IMR-90 (cell line): ENCODE measurements around the gene GRB2. TPM values are rescaled to one million over a fixed set of nuclear protein-coding genes. Genes with fewer than 3 reads are reported as not detected.
"Not testable (repeated sequence)": the region's sequence is repeated elsewhere in the genome, so short reads cannot be mapped to it uniquely, and the experiment has no call there.

ENCODE experiments used
- ATAC-seq: fragments of 200-7000 bp; cut with Tn5 transposase; 2 replicates; pipeline ENCODE4 v1.9.1; 2020; ENCODE audit warnings: low read depth, mild to moderate bottlenecking, moderate library complexity
- BruUV-seq: library from RNA; stranded (reverse); fragments of 400-500 nt; replicated peaks from 2 replicates; lab custom pipeline; 2021; lab: Mats Ljungman, UMichigan
- CTCF ChIA-PET: fragments of 300-600 bp; formaldehyde crosslinking; extraction: SDS; loops from one replicate; lab custom pipeline; 2021; ENCODE audit warnings: antibody characterized with exemption; lab: Yijun Ruan, JAX
- POLR2A ChIA-PET: fragments of 300-600 bp; sonication (Branson Sonifier 250); formaldehyde crosslinking; loops from one replicate; lab custom pipeline; 2022; ENCODE audit warnings: antibody characterized with exemption; ENCODE audit not compliant: unreplicated experiment; lab: Charles Lee
- DNase-seq: peaks from one replicate; pipeline ENCODE4 v3.0.0; 2013
- H2AFZ ChIP-seq: replicated peaks from 2 replicates; pipeline ENCODE3; 2013; ENCODE audit warnings: low read length, mild to moderate bottlenecking; ENCODE audit not compliant: poor library complexity
- H2AK5ac ChIP-seq: 2 replicates; pipeline ENCODE4 v1.6.1; 2013; ENCODE audit warnings: low read depth, low read length, inconsistent platforms
- H2AK9ac ChIP-seq: replicated peaks from 2 replicates; pipeline ENCODE3; 2013; ENCODE audit warnings: mild to moderate bottlenecking, low read depth, low read length, moderate library complexity; ENCODE audit not compliant: poor library complexity
- H2BK120ac ChIP-seq: 2 replicates; pipeline ENCODE4 v1.6.1; 2013; ENCODE audit warnings: low read depth, low read length, inconsistent platforms
- H2BK15ac ChIP-seq: 3 replicates; pipeline ENCODE4 v1.6.1; 2013; ENCODE audit warnings: low read depth, low read length, inconsistent platforms
- H2BK20ac ChIP-seq: 2 replicates; pipeline ENCODE4 v1.6.1; 2013; ENCODE audit warnings: low read depth, mild to moderate bottlenecking, inconsistent platforms, low read length, moderate library complexity
- H2BK5ac ChIP-seq: 2 replicates; pipeline ENCODE4 v1.6.1; 2013; ENCODE audit warnings: mild to moderate bottlenecking, low read depth, low read length, inconsistent platforms; ENCODE audit not compliant: poor library complexity, severe bottlenecking
- H3K14ac ChIP-seq: replicated peaks from 2 replicates; pipeline ENCODE4 v1.6.1; 2013; ENCODE audit warnings: low read depth, low read length, inconsistent platforms
- H3K18ac ChIP-seq: 2 replicates; pipeline ENCODE4 v1.6.1; 2013; ENCODE audit warnings: low read depth, low read length, control low read depth
- H3K23ac ChIP-seq: 2 replicates; pipeline ENCODE4 v1.6.1; 2013; ENCODE audit warnings: low read depth, low read length, inconsistent platforms
- H3K27ac ChIP-seq: 2 replicates; pipeline ENCODE4 v1.5.1; 2013; ENCODE audit warnings: mild to moderate bottlenecking, control low read depth, low read length; ENCODE audit not compliant: insufficient read depth
- H3K27me3 ChIP-seq: 2 replicates; pipeline ENCODE4 v1.6.1; 2013; ENCODE audit warnings: low read length; ENCODE audit not compliant: control insufficient read depth, insufficient read depth
- H3K36me3 ChIP-seq: 2 replicates; pipeline ENCODE4 v1.6.1; 2013; ENCODE audit warnings: low read length, mixed read lengths; ENCODE audit not compliant: control insufficient read depth, insufficient read depth
- H3K4ac ChIP-seq: 2 replicates; pipeline ENCODE4 v1.6.1; 2013; ENCODE audit warnings: low read depth, low read length, inconsistent platforms
- H3K4me1 ChIP-seq: 2 replicates; pipeline ENCODE4 v1.6.1; 2013; ENCODE audit warnings: low read length, mixed read lengths; ENCODE audit not compliant: control insufficient read depth, insufficient read depth
- H3K4me2 ChIP-seq: 2 replicates; pipeline ENCODE4 v1.6.1; 2013; ENCODE audit warnings: low read depth, mild to moderate bottlenecking, control low read depth, low read length, moderate library complexity
- H3K4me3 ChIP-seq: 2 replicates; pipeline ENCODE4 v1.5.1; 2013; ENCODE audit warnings: low read depth, mild to moderate bottlenecking, control low read depth, low read length, moderate library complexity; ENCODE audit not compliant: insufficient read depth
- H3K56ac ChIP-seq: 2 replicates; pipeline ENCODE4 v1.6.1; 2013; ENCODE audit warnings: low read length, inconsistent platforms; ENCODE audit not compliant: insufficient read depth; ENCODE audit errors: extremely low read depth
- H3K79me1 ChIP-seq, 2 experiments: 2 replicates each; pipeline ENCODE4 v1.6.1; 2013; ENCODE audit warnings: low read length in 2 of 2, inconsistent platforms in 1 of 2, low read depth in 1 of 2
- H3K9ac ChIP-seq: 2 replicates; pipeline ENCODE4 v1.6.1; 2013; ENCODE audit warnings: low read depth, low read length, control low read depth
- H3K9me1 ChIP-seq: 2 replicates; pipeline ENCODE4 v1.6.1; 2013; ENCODE audit warnings: low read length, inconsistent platforms; ENCODE audit not compliant: insufficient read depth
- H3K9me3 ChIP-seq: 2 replicates; pipeline ENCODE4 v1.6.1; 2013; ENCODE audit warnings: low read length; ENCODE audit not compliant: control insufficient read depth, insufficient read depth
- H4K20me1 ChIP-seq: 2 replicates; pipeline ENCODE4 v1.6.1; 2013; ENCODE audit warnings: low read length, inconsistent platforms; ENCODE audit not compliant: insufficient read depth
- H4K5ac ChIP-seq: 2 replicates; pipeline ENCODE4 v1.6.1; 2013; ENCODE audit warnings: mild to moderate bottlenecking, low read depth, low read length, control low read depth
- H4K8ac ChIP-seq, 2 experiments: 2 replicates each; pipeline ENCODE4 v1.6.1; 2013; ENCODE audit warnings: low read depth in 2 of 2, low read length in 2 of 2, control low read depth in 1 of 2, inconsistent platforms in 1 of 2
- H4K91ac ChIP-seq: 2 replicates; pipeline ENCODE4 v1.6.1; 2013; ENCODE audit warnings: low read depth, low read length, inconsistent platforms; ENCODE audit not compliant: insufficient read depth
- MAFK ChIP-seq: IDR thresholded peaks from 2 replicates; pipeline ENCODE4 v1.6.1; 2012; ENCODE audit warnings: low read depth, low read length, improper control_type of control experiment
- WGBS, 2 experiments: methylation state at CpG; one replicate each; pipeline versions ENCODE4 v1.1.5 to v1.1.7; 2013; ENCODE audit warnings: missing lambda C conversion rate in 2 of 2; ENCODE audit not compliant: insufficient read length in 1 of 2; ENCODE audit errors: extremely low coverage in 2 of 2; 5-methylcytosine and 5-hydroxymethylcytosine counted together
- dilution Hi-C: fragments of 300-500 bp; cut with HindIII; formaldehyde crosslinking; loops from one replicate; pipeline ENCODE4 v1.14.3; 2018; ENCODE audit warnings: low sequenced_read_pairs; ENCODE audit not compliant: unreplicated experiment
- in situ Hi-C: fragments of 300-500 bp; cut with MboI; formaldehyde crosslinking; loops from 3 replicates; pipeline ENCODE4 v1.14.3; 2019; ENCODE audit warnings: low sequenced_read_pairs, inconsistent platforms, mixed read lengths
- intact Hi-C: fragments of 100-400 bp; cut with micrococcal nuclease; formaldehyde crosslinking; loops from 2 replicates; pipeline ENCODE4 v1.10.0; 2022
- polyA plus RNA-seq, 3 experiments: library from polyadenylated mRNA; depleted of rRNA; stranded (reverse); fragments of >200 nt; gene quantifications; 2 replicates each; pipeline ENCODE4 v1.2.3, GENCODE V29; 2012; ENCODE audit warnings: low replicate concordance in 1 of 3
- total RNA-seq: library from RNA; depleted of rRNA; stranded (reverse); fragments of >200 nt; gene quantifications from 2 replicates; pipeline ENCODE4 v1.2.3, GENCODE V29; 2012

Gene GRB2
- total and polyA plus RNA-seq, 2 of the 4 experiments (the other 2 are of a cell fraction) = 49.3 to 62.1 TPM

- CTCF ChIA-PET = interaction anchor here (1.2 kb wide), 1 partner anchor 10 kb away, joined by 6 read pairs; no protein-coding TSS in a partner anchor
- TF ChIP-seq MAFK = no peak
- dilution Hi-C loops = no loop called here
Measured at GRCh38 chr17:75370286-75370915, 35.1 kb downstream of the GRB2 start.

GRCh38 chr17:75367838-75368789 is 37.4 kb downstream of the GRB2 start:
- POLR2A ChIA-PET = interaction anchor here (0.6 kb wide), 1 partner anchor 15 kb away, joined by 9 read pairs; no protein-coding TSS in a partner anchor
- CTCF ChIA-PET, dilution Hi-C loops: not testable (repeated sequence)

More at GRCh38 chr17:75370286-75370915, 35.1 kb downstream of the GRB2 start:
- H3K4me1 ChIP-seq = peaks cover 8% of the 10 kb centered on the region
- no peak overlapping the region for H2AK9ac ChIP-seq
- no peak overlapping the region for H2AK5ac ChIP-seq
- no peak overlapping the region for H3K9ac ChIP-seq
- H3K79me1 ChIP-seq = peaks cover 30 to 88% of the 10 kb centered on the region in 2 experiments
- H3K4me3 ChIP-seq = no peak overlapping the region
- H2AFZ ChIP-seq = no peak overlapping the region
- ATAC-seq (no peak), DNase-seq (no peak)
- no TSS peak for BruUV-seq
- no peak overlapping the region for H2BK120ac ChIP-seq
- no peak overlapping the region for H4K91ac ChIP-seq
- H4K8ac ChIP-seq = no peak overlapping the region
- intact Hi-C loops = no loop called here
- H3K4ac ChIP-seq = no peak overlapping the region
- H3K27me3 ChIP-seq = no peaks in the 10 kb centered on the region
- no peak overlapping the region for H3K23ac ChIP-seq
- H3K14ac ChIP-seq = no peak overlapping the region
- H3K18ac ChIP-seq = no peak overlapping the region
- in situ Hi-C loops = no loop called here
- H3K27ac ChIP-seq = no peak overlapping the region
- H3K9me3 ChIP-seq = no peaks in the 10 kb centered on the region
- H3K4me2 ChIP-seq = no peak overlapping the region
- no peak overlapping the region for H2BK20ac ChIP-seq
- H2BK15ac ChIP-seq = no peak overlapping the region
- peaks cover 98% of the 10 kb centered on the region for H4K20me1 ChIP-seq
- H3K56ac ChIP-seq = no peak overlapping the region
- POLR2A ChIA-PET = no interaction called here
- H3K9me1 ChIP-seq = peaks cover 20% of the 10 kb centered on the region
- H4K5ac ChIP-seq = no peak overlapping the region
- no peak overlapping the region for H2BK5ac ChIP-seq
- 30% methylated on average over 2 of the region's 8 CpGs; no CpG with 5 or more reads in 1 of the 2 experiments for WGBS, 2 experiments
- peaks cover 3% of the 10 kb centered on the region; the same call in 1 of the 2 replicates for H3K36me3 ChIP-seq

More at GRCh38 chr17:75367838-75368789, 37.4 kb downstream of the GRB2 start:
- H3K4ac ChIP-seq, H3K27me3 ChIP-seq, H2BK5ac ChIP-seq, H4K91ac ChIP-seq, H4K8ac ChIP-seq, H4K5ac ChIP-seq, ATAC-seq, H3K36me3 ChIP-seq, H3K27ac ChIP-seq, H3K9me3 ChIP-seq, H2BK20ac ChIP-seq, H2BK15ac ChIP-seq, BruUV-seq, H3K14ac ChIP-seq, H2AFZ ChIP-seq, intact Hi-C loops, H3K4me2 ChIP-seq, H3K18ac ChIP-seq, H3K9ac ChIP-seq, DNase-seq, H2BK120ac ChIP-seq, H3K23ac ChIP-seq, H3K4me3 ChIP-seq, H2AK9ac ChIP-seq, in situ Hi-C loops, H2AK5ac ChIP-seq, H3K56ac ChIP-seq: not testable (repeated sequence)
- H3K9me1 ChIP-seq = peaks cover 23% of the 10 kb centered on the region
- peaks cover 100% of the 10 kb centered on the region for H4K20me1 ChIP-seq
- 50% methylated on average over 1 of the region's 25 CpGs; no CpG with 5 or more reads in 1 of the 2 experiments for whole genome bisulfite sequencing, 2 experiments
- peaks cover 28 to 90% of the 10 kb centered on the region in 2 experiments for H3K79me1 ChIP-seq
- peaks cover 10% of the 10 kb centered on the region for H3K4me1 ChIP-seq
